Sciatic nerve (tissue), 2 donors: ENCODE data around the gene KYAT1. TPM values are rescaled to one million over a fixed set of nuclear protein-coding genes. Genes with fewer than 3 reads are reported as not detected.
A peak's percentile ranks its signal among the peaks of the same experiment; 100 is the strongest.
"Not testable (repeated sequence)": the region's sequence is repeated elsewhere in the genome, so short reads cannot be mapped to it uniquely, and the experiment has no call there.

Experiments
- ATAC-seq: fragments of 200-7000 bp; cut with Tn5 transposase; one replicate; pipeline ENCODE4 v1.9.1; 2020; ENCODE audit warnings: mild to moderate bottlenecking, moderate library complexity
- DNase-seq: peaks from one replicate; pipeline ENCODE4 v3.0.0-alpha.2; 2020; ENCODE audit warnings: low spot score
- intact Hi-C: fragments of 100-400 bp; cut with DNase I; formaldehyde crosslinking; loops from one replicate; pipeline ENCODE4 v1.14.2; 2022
- total RNA-seq: library from RNA; stranded (reverse); fragmentation: NEBNext Ultra II Directional; extraction: Animal tissue kit (Norgen Biotek cat#: 25700); gene quantifications from one replicate; pipeline ENCODE4 v1.2.1, GENCODE V29; 2021
- donor health status: DM: no; HTN: no; CAD: no.
- donor health status: DM: no; HTN: no; CAD: no.

Gene KYAT1
- total RNA-seq, 1 donor from 2014 or later, result 12.8 TPM

- ATAC-seq, DNase-seq, intact Hi-C loops: not testable (repeated sequence)
Measured at GRCh38 chr9:128851779-128852600, 29.8 kb downstream of the KYAT1 start.

GRCh38 chr9:128851024-128851423 lies 30.7 kb downstream of the KYAT1 start:
- intact Hi-C loops, DNase-seq, ATAC-seq: not testable (repeated sequence)

DNA sequence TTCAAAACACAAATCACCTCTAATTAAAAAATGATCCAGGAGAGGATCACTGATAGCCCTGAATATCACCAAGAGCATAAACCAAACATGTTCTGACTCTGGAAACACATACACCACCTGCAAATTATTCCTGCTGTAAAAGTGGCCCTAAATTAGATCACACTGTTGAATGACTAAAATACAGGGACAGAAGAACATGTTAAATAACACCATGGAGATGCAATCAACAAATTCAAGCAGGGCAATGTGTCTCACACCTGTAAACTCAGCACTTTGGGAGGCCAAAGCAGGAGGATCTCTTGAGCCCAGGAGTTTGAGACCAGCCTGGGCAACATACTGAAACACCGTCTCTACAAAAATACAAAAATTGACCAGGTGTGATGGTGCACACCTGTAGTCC lies 33.9 kb downstream of the KYAT1 start:
- ATAC-seq (no peak), DNase-seq (no peak)
- intact Hi-C loops, result no loop called here

DNA sequence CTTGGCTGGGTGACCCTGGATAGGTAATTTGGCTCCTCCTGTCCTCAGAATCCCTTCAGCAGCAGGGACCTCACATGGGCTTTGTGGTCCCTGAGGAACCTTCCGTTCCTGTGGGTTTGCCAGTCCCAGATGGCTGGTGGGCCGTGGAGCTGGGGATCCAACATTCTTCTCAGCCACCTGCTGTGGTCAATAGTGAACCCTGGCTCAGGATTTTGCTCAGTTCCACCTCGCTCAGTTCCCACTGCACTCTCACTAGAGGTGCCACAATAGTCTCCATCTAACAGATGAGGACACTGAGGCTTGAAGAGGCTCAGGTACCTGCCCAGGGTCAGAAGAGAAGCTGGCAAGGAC lies 35.1 kb downstream of the KYAT1 start:
- ATAC-seq (no peak), DNase-seq (no peak)
- intact Hi-C loops, result no loop called here

DNA sequence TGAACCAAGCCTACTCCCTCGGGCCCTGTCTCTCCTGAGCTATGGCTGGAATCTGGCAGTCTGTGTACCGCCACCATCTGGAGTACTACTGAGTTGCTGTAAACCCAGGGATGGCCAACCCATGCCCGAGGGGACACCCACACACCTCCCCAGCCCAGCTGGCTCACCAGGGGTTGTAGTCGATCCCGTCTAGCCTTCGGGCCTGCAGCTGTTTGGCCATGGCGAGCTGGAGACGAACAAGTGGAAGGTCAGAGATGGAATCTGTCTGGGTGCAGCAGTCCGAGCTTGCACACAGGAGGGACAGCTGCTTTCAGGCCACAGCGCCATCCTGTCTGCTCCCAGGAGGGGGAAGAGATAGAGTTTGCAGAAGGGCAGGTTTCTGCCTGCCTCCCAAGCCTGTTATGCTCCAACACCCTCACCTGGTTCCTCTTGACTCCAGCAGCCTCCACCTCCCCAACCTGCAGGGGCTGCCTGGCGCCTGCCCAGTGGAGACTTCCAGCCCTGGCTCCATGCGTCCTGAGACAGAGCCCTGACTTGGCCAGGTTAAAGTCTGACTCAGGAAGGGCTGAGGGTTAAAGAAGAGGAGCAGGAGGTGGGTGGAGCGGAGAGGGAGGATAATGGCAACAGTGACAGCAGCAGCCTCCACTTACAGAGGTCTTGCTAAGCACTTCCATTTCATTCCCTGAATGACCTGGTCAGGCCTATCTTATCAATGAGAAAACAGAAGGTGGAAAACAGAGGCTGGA lies 36.4 kb downstream of the KYAT1 start:
- no peak for DNase-seq
- no peak for ATAC-seq
- intact Hi-C loops, result no loop called here

DNA sequence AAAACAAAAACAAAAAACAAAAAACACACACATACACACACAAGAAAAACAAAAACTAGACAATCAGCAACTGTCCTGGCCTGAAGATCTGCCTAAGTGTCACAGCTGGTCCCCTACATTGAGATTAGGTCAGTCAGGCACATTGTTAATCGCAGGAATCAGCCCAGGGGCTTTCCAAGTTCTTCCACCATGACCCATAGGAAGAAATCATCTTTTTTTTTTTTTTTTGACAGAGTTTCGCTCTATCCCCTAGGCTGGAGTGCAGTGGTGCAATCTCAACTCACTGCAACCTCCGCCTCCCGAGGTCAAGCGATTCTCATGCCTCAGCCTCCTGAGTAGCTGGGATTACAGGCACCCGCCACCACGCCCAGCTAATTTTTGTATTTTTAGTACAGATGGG lies 38.6 kb downstream of the KYAT1 start:
- DNase-seq, ATAC-seq, intact Hi-C loops: not testable (repeated sequence)

GRCh38 chr9:128841694-128842492 lies 39.9 kb downstream of the KYAT1 start:
- ATAC-seq, result no peak
- intact Hi-C loops, result no loop called here

GRCh38 chr9:128840524-128840923 lies 41.2 kb downstream of the KYAT1 start:
- no peak for DNase-seq
- no peak for ATAC-seq
- intact Hi-C loops, result no loop called here

More at GRCh38 chr9:128841694-128842492, 39.9 kb downstream of the KYAT1 start:
- no peak for DNase-seq

DNA sequence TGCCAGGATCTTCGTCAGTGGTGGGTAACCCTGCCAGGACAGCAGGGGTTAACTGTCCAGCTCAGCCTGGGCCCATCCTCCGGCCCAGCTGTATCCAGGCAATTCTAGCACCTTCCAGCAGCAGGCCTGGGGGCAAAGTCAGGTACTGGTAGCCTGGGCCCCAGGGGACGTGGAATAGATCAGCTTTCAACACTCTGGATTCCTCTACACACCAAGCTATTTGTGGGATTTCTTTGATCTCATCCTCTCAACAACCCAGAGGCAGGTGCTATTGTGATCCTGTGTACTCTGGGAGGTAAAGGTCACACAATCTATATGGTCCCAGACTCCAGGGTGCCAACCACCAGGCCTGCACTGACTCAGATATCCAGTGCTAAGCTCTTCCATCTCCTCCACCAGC lies 43.4 kb downstream of the KYAT1 start:
- DNase-seq, result no peak
- intact Hi-C loops, result no loop called here
- no peak for ATAC-seq

GRCh38 chr9:128836509-128837145 lies 45.1 kb downstream of the KYAT1 start:
- intact Hi-C loops, result no loop called here
- ATAC-seq (no peak), DNase-seq (no peak)

DNA sequence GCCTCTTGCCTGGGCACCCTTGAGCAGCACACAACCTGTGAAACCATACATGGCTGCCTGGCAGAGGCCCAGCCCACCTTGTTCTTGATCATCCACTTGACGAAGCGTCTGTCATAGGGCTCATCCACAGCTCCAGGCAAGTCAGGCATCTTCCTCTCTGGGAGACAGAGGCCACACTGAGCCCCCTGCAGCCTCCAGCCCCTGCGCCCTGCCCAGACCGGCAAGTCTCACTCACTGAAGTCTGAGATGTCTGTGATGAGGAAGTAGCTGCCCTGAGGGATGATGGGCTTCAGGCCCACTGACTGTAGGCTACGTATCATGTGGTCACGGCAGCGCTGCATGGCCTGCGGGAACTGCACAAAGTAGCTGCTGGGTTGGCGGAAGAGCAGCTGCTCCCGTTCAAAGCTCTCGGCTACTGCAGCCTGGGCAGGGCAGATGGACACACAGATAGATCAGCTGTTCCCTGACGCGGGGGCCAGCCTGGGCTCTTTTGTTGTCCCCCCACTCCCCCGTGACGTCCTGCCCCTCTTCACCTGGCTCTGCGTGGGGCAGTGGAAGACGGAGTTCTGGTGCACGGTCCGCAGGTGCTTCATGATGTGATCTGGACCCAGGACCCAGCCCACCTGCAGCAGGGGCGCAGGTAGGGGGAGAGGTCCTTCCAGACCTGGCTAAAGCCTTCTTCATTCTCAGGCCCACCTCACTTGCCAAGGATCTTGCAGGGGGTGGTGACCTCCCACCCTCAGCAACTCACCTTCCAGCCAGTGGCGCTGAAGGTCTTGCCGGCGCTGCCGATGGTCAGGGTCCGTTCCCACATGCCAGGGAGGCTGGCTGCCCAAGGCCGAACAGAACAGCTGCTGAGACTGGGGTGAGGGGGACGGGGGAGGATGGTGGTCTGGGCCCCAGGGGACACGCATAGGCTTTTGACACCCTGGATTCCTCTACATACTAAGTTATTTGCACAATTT lies 46.2 kb downstream of the KYAT1 start:
- no peak for DNase-seq
- intact Hi-C loops, result no loop called here
- ATAC-seq, result no peak

DNA sequence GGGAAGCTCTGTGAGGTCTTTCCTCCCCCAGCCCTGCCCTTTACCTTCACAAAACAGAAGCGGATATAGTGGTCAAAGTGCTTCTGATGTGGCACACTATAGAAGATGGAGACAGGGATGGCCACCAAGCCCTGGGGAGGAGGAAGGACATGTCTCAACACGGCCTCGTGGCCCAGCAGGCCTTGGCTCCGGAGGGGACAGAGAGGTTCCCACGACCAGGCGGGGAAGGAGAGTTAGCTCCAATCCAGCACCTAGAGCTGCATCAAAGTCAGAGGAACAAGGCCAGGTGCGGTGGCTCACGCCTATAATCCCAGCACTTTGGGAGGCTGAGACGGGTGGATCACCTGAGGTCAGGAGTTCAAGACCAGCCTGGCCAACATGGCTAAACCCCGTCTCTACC lies 48.1 kb downstream of the KYAT1 start:
- intact Hi-C loops, result no loop called here
- no peak for ATAC-seq
- no peak for DNase-seq

DNA sequence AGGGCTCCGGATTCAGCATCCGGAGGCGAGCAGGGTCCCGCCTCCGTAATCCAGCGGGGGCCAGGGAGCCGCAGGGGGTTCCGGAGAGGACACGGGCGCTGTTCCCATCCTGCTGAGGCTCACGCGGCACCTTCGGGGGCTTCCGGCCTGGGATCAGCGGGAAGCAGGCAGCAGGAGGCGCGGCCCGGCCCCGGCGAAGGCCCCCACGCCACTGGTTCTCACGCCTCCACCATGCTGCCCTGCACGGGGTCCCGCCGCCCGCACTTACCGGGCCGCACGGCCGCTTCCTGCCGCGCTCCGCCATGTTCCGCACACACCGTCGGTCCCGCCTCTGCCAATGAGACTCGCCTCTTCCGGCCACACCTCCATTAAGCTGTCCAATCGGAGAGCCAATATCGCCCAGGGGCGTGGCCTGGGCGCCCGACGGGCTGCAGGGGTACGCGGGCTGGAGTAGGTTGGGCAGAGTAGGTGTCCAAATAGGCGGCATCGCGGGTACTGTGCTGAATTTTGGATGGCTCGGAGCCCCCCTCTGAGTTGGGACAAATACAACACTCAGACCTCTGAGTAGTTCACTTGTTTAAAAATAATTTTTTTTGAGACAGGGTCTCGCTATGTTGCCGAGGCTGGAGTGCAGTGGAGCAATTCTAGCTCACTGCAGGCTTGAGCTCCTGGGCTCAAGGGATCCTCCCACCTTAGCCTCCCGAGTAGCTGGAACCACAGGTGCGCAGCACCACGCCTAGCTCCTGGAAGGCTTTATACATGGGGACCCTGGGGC lies 52.1 kb downstream of the KYAT1 start, which contains the start of gene SPOUT1:
TSS of gene SPOUT1 (minus strand) at position 318 of the 775 bp plus-strand sequence. CDS start at position 304, 14 bp downstream.
- intact Hi-C loops, result no loop called here
- ATAC-seq (peak; percentile 99), DNase-seq (peak; percentile 95)

- ATAC-seq (no peak), DNase-seq (no peak)
- intact Hi-C loops, result no loop called here
Measured at GRCh38 chr9:128828719-128829452, 52.9 kb downstream of the KYAT1 start.

GRCh38 chr9:128828267-128828666 lies 53.5 kb downstream of the KYAT1 start:
- DNase-seq (no peak), ATAC-seq (no peak)
- intact Hi-C loops, result no loop called here

- DNase-seq (no peak), ATAC-seq (no peak)
- intact Hi-C loops, result no loop called here
Measured at GRCh38 chr9:128825923-128826700, 55.6 kb downstream of the KYAT1 start.
